ENCODE measurements around the gene PRKG1. TPM values are rescaled to one million over a fixed set of nuclear protein-coding genes. Genes with fewer than 3 reads are reported as not detected.

Gene PRKG1
- total RNA-seq, 1 donor: 1.2 TPM

DNA sequence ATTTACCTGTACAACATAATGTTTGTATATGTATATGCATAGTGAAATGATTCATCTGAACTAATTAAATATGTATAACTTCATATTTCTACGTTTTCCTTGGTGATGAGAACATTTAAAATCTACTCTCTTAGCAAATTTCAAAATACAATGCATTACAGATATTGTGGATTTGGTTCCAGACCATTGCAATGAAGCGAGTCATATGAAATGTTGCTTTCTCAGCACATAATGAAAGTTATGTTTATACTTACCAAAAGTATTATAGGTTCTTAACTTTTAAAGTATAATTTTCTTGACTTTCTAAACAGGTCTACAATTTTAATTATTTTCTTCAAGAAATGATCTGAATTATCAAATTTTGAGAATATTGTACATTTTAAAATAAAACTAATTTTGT lies 435.9 kb downstream of the PRKG1 start:
- no peak overlapping the region for H3K4me3 ChIP-seq (ENCODE audit: low read length)
- H3K9me3 ChIP-seq (ENCODE audit: low read depth, low read length): no peaks in the 10 kb centered on the region
- H3K4me1 ChIP-seq (ENCODE audit: insufficient read depth, low read length): no peaks in the 10 kb centered on the region
- no peaks in the 10 kb centered on the region for H3K27me3 ChIP-seq (ENCODE audit: insufficient read depth, low read length)

DNA sequence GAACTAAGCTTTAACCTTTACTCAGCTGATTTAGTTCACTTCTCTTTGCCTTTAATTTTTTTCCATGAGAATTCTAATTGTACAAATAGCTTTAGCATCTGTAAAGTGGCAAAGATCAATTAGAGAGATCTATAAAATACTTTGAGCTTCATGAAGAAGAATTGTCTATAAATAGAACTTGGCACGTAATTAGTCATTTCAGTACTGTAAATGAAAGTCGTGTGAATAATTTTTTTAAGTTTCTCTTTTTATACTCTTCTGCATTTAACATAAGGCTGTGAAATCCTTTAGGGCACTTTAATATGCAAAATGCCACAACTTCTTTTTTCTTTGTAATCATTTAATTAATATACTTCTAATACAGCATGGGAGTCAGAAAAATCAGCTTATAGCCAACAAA lies 447.3 kb downstream of the PRKG1 start:
- Histone ChIP-seq H3K4me3 (ENCODE audit: low read length) (no peak overlapping the region), H3K9me3 (ENCODE audit: low read depth, low read length) (no peaks in the 10 kb centered on the region)

GRCh38 chr10:51522858-51523257 lies 448.6 kb downstream of the PRKG1 start:
- Histone ChIP-seq H3K4me1 (ENCODE audit: insufficient read depth, low read length) (no peaks in the 10 kb centered on the region), H3K9me3 (ENCODE audit: low read depth, low read length) (no peaks in the 10 kb centered on the region), H3K27me3 (ENCODE audit: insufficient read depth, low read length) (no peaks in the 10 kb centered on the region), H3K4me3 (ENCODE audit: low read length) (no peak overlapping the region)

More for the DNA sequence above, 447.3 kb downstream of the PRKG1 start:
- Histone ChIP-seq H3K27me3 (ENCODE audit: insufficient read depth, low read length) (no peaks in the 10 kb centered on the region), H3K4me1 (ENCODE audit: insufficient read depth, low read length) (no peaks in the 10 kb centered on the region)

GRCh38 chr10:51523440-51523839 lies 449.2 kb downstream of the PRKG1 start:
- Histone ChIP-seq H3K4me1 (ENCODE audit: insufficient read depth, low read length) (no peaks in the 10 kb centered on the region), H3K9me3 (ENCODE audit: low read depth, low read length) (no peaks in the 10 kb centered on the region), H3K4me3 (ENCODE audit: low read length) (no peak overlapping the region), H3K27me3 (ENCODE audit: insufficient read depth, low read length) (no peaks in the 10 kb centered on the region)

GRCh38 chr10:51524041-51524440 lies 449.8 kb downstream of the PRKG1 start:
- Histone ChIP-seq H3K4me1 (ENCODE audit: insufficient read depth, low read length) (no peaks in the 10 kb centered on the region), H3K27me3 (ENCODE audit: insufficient read depth, low read length) (no peaks in the 10 kb centered on the region), H3K4me3 (ENCODE audit: low read length) (no peak overlapping the region), H3K9me3 (ENCODE audit: low read depth, low read length) (no peaks in the 10 kb centered on the region)

GRCh38 chr10:51527522-51528219 lies 453.4 kb downstream of the PRKG1 start:
- Histone ChIP-seq H3K9me3 (ENCODE audit: low read depth, low read length) (no peaks in the 10 kb centered on the region), H3K27me3 (ENCODE audit: insufficient read depth, low read length) (no peaks in the 10 kb centered on the region), H3K4me1 (ENCODE audit: insufficient read depth, low read length) (no peaks in the 10 kb centered on the region), H3K4me3 (ENCODE audit: low read length) (no peak overlapping the region)

DNA sequence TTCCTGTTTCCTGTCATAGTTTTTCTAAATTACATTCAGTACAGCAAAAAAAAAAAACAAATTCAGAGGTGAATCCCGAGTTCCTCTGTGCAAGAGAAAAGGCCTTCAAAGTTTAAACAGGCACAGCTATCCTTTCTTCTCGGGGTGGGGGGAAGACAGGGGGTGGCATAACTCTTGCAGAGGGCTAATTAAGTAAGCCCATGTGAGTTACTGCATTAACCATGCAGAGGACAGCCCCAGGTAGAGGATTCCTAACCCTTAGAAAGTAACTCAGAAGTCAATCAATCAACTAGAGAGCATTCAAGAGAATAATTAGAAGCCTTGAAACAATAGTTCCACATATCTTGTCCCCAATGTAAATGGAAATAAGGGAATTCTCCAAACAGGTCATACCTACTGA lies 454.2 kb downstream of the PRKG1 start:
- no peak overlapping the region for H3K4me3 ChIP-seq (ENCODE audit: low read length)

GRCh38 chr10:51530541-51530940 lies 456.3 kb downstream of the PRKG1 start:
- H3K27me3 ChIP-seq (ENCODE audit: insufficient read depth, low read length): no peaks in the 10 kb centered on the region
- no peaks in the 10 kb centered on the region for H3K9me3 ChIP-seq (ENCODE audit: low read depth, low read length)
- no peak overlapping the region for H3K4me3 ChIP-seq (ENCODE audit: low read length)
- H3K4me1 ChIP-seq (ENCODE audit: insufficient read depth, low read length): no peaks in the 10 kb centered on the region

More for the DNA sequence above, 454.2 kb downstream of the PRKG1 start:
- Histone ChIP-seq H3K9me3 (ENCODE audit: low read depth, low read length) (no peaks in the 10 kb centered on the region), H3K4me1 (ENCODE audit: insufficient read depth, low read length) (no peaks in the 10 kb centered on the region), H3K27me3 (ENCODE audit: insufficient read depth, low read length) (no peaks in the 10 kb centered on the region)

GRCh38 chr10:51532044-51532443 lies 457.8 kb downstream of the PRKG1 start:
- no peak overlapping the region for H3K4me3 ChIP-seq (ENCODE audit: low read length)
- no peaks in the 10 kb centered on the region for H3K27me3 ChIP-seq (ENCODE audit: insufficient read depth, low read length)
- no peaks in the 10 kb centered on the region for H3K4me1 ChIP-seq (ENCODE audit: insufficient read depth, low read length)
- no peaks in the 10 kb centered on the region for H3K9me3 ChIP-seq (ENCODE audit: low read depth, low read length)

GRCh38 chr10:51542853-51543252 lies 468.6 kb downstream of the PRKG1 start:
- no peaks in the 10 kb centered on the region for H3K9me3 ChIP-seq (ENCODE audit: low read depth, low read length)
- H3K27me3 ChIP-seq (ENCODE audit: insufficient read depth, low read length): no peaks in the 10 kb centered on the region
- H3K4me3 ChIP-seq (ENCODE audit: low read length): no peak overlapping the region
- no peaks in the 10 kb centered on the region for H3K4me1 ChIP-seq (ENCODE audit: insufficient read depth, low read length)

DNA sequence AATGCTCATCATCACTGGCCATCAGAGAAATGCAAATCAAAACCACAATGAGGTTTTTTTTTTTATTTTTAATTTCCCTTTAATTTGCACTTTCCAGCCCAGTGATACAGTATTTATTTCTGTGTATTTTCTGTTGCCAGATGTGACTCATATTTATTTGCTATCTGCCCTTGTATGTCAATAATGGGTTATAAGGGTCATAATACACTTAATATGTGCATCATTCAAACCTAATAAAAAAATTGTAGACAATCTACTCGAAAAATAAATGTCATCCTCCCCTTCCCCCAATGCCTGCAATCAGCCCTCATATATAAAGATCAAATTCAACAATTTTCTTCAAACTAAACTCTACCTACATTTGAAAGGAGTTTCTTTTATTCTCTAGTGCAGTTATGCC lies 470.6 kb downstream of the PRKG1 start:
- Histone ChIP-seq H3K4me1 (ENCODE audit: insufficient read depth, low read length) (no peaks in the 10 kb centered on the region), H3K9me3 (ENCODE audit: low read depth, low read length) (no peaks in the 10 kb centered on the region), H3K4me3 (ENCODE audit: low read length) (no peak overlapping the region), H3K27me3 (ENCODE audit: insufficient read depth, low read length) (no peaks in the 10 kb centered on the region)

GRCh38 chr10:51547941-51548340 lies 473.7 kb downstream of the PRKG1 start:
- Histone ChIP-seq H3K4me3 (ENCODE audit: low read length) (no peak overlapping the region), H3K9me3 (ENCODE audit: low read depth, low read length) (no peaks in the 10 kb centered on the region), H3K27me3 (ENCODE audit: insufficient read depth, low read length) (no peaks in the 10 kb centered on the region), H3K4me1 (ENCODE audit: insufficient read depth, low read length) (no peaks in the 10 kb centered on the region)

- no peaks in the 10 kb centered on the region for H3K4me1 ChIP-seq (ENCODE audit: insufficient read depth, low read length)
- no peak overlapping the region for H3K4me3 ChIP-seq (ENCODE audit: low read length)
- H3K27me3 ChIP-seq (ENCODE audit: insufficient read depth, low read length): no peaks in the 10 kb centered on the region
- no peaks in the 10 kb centered on the region for H3K9me3 ChIP-seq (ENCODE audit: low read depth, low read length)
Observed at GRCh38 chr10:51552879-51553278, 478.6 kb downstream of the PRKG1 start.

DNA sequence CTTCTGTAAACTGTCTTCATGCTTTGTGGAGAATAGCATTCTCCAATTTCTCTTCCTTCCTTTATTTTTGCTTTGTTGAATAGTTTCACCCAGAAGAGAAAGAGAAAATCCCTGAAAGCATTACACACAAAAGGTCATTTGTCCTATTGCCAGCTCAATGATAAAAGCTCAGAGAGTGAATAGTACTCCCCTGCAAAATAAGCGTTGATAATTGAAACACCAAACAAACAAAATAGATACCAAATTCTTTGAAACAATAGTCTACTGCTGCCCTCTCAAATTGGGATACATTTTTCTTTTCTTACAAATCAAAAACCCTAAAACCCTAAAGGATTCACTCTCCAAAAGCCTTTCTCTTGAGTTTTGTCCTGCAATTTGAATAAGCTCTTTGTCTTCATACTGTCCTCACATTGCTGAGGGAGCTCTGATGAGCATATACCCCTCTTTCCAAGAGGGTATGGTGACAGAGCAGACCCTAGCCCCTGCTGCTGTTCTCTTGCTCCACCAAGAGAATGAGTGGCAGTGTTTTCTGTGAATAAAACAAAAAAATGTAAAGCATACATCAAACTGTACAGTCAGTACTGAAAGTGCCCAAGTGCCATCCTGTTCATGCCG lies 490.7 kb downstream of the PRKG1 start:
- Histone ChIP-seq H3K4me3 (ENCODE audit: low read length) (no peak overlapping the region), H3K4me1 (ENCODE audit: insufficient read depth, low read length) (no peaks in the 10 kb centered on the region), H3K27me3 (ENCODE audit: insufficient read depth, low read length) (no peaks in the 10 kb centered on the region), H3K9me3 (ENCODE audit: low read depth, low read length) (no peaks in the 10 kb centered on the region)

DNA sequence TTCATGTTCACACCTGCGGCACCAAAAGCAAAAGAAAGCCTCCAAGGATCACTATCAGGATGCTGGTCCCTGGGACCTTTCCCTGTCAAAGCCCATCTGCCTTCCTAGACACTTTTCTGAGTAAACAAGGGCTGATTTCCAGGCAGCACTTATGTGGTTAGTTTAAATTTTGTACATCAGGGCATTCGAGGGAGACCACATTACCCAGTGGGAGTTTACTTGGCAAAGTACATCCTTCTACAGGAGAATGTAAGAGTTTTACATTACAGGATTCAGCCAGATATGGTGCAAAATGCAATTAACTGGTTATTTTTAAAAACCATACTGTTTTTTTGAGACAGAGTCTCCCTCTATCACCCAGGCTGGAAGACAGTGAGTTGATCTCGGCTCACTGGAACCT lies 493.0 kb downstream of the PRKG1 start:
- H3K27me3 ChIP-seq (ENCODE audit: insufficient read depth, low read length): no peaks in the 10 kb centered on the region
- H3K4me3 ChIP-seq (ENCODE audit: low read length): no peak overlapping the region
- no peaks in the 10 kb centered on the region for H3K4me1 ChIP-seq (ENCODE audit: insufficient read depth, low read length)
- no peaks in the 10 kb centered on the region for H3K9me3 ChIP-seq (ENCODE audit: low read depth, low read length)

DNA sequence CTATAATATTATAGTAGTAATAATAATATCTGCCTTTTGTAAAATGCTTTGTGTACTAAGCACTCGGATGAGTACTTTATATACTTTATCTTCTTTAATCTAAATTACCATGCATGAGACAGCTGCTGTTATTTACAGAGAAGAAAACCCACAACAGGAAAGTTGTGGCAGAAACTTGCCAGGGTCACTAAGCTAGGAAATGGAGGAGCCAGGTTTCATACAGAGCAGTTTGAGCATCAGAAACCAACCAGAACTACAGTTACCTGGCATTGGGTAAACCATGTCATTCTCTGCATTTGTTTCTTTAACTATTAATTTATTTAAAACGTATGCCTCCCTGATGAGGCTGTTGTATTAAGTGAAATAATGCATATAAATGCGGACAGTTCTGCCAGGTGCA lies 495.2 kb downstream of the PRKG1 start:
- H3K4me1 ChIP-seq (ENCODE audit: insufficient read depth, low read length): no peaks in the 10 kb centered on the region
- H3K9me3 ChIP-seq (ENCODE audit: low read depth, low read length): no peaks in the 10 kb centered on the region
- no peak overlapping the region for H3K4me3 ChIP-seq (ENCODE audit: low read length)
- no peaks in the 10 kb centered on the region for H3K27me3 ChIP-seq (ENCODE audit: insufficient read depth, low read length)
